T-helper 1 cell treated with Interleukin-12 subunit alpha and Interleukin-12 subunit beta and Interleukin-4 antibody, amounts not matched to agents 30 μg/mL and 1 μg/mL, for 36 hours (primary cell): ENCODE measurements around the gene GPR162.

ENCODE experiments used
- H3K27ac Mint-ChIP-seq: one replicate; pipeline ENCODE4 v1.8.0; 2021; ENCODE audit warnings: mild to moderate bottlenecking, mixed read lengths
- H3K27me3 Mint-ChIP-seq: one replicate; pipeline ENCODE4 v1.8.0; 2021; ENCODE audit warnings: low read depth, mixed read lengths
- H3K36me3 Mint-ChIP-seq: one replicate; pipeline ENCODE4 v1.8.0; 2021; ENCODE audit warnings: low read depth, mixed read lengths
- H3K4me1 Mint-ChIP-seq: one replicate; pipeline ENCODE4 v1.8.0; 2021; ENCODE audit warnings: low read depth, mixed read lengths
- H3K4me3 Mint-ChIP-seq: one replicate; pipeline ENCODE4 v1.8.0; 2021; ENCODE audit warnings: mild to moderate bottlenecking, moderate library complexity, mixed read lengths
- H3K9me3 Mint-ChIP-seq: one replicate; pipeline ENCODE4 v1.8.0; 2021; ENCODE audit warnings: mixed read lengths

GPR162 gene

DNA sequence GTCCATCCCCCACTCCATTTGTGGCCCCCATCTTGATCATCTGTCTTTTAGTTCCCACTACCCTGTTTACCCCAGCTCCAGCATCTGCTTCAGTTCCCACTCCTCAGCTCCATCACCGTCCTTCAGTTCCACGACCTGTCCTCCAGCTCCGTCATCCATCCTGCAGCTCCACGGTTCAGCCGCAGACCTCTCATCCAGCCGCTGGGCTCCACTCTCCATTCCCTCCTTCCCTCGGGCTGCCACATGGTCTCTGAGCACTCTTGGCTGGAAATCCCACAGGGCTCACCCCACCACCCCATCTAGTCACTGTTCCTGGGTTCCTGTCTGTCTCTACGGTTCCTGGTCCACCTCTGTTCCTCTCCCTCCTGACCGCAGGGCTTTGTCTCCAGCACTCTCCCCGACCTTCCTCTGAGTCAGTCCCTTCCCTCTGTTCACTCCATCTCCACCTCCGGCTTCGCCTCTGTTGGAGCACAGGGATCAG is 3.3 kb downstream of the GPR162 start:
- peaks cover 2% of the 10 kb centered on the region for H3K36me3 Mint-ChIP-seq
- peak overlapping the region; percentile 17 for H3K27ac Mint-ChIP-seq
- H3K27me3 Mint-ChIP-seq = peaks cover 66% of the 10 kb centered on the region
- peaks cover 28% of the 10 kb centered on the region for H3K4me1 Mint-ChIP-seq
- H3K9me3 Mint-ChIP-seq = no peaks in the 10 kb centered on the region
- no peak overlapping the region for H3K4me3 Mint-ChIP-seq

DNA sequence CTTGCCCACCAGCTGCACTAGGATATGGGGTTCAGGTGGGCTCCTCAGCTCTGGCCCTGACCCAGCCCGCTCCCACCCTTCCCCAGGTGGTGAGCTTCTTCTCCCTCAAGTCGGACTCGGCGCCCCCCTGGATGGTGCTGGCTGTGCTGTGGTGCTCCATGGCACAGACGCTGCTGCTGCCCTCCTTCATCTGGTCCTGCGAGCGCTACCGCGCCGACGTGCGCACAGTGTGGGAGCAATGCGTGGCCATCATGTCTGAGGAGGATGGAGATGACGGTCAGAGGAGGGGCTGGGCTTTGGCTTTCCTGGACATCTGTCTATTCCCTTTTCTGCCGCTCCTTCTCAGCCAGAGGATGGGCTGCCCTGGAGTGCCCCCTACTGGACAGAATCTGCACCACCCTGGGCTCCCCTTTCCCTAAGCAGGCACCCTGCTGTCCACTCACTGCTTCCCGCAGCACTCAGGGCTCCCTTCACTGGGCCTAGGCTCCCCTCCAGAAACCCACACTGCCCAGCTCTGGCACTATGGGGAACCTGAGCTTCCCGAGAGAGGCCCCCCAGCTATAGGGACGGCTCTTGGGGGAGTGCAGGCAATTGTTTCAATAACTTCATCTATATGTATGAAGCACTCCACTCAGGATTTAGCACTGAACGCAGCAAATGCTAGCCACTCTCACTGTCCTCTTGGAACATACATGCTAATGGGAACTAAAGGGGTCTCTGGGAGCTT is 3.9 kb downstream of the GPR162 start:
- Mint-ChIP-seq H3K36me3 (no peaks in the 10 kb centered on the region), H3K27me3 (peaks cover 70% of the 10 kb centered on the region), H3K27ac (no peak overlapping the region), H3K9me3 (no peaks in the 10 kb centered on the region), H3K4me3 (no peak overlapping the region), H3K4me1 (peaks cover 26% of the 10 kb centered on the region)

GRCh38 chr12:6826125-6826733 is 4.6 kb downstream of the GPR162 start:
- Mint-ChIP-seq H3K4me1 (peaks cover 20% of the 10 kb centered on the region), H3K4me3 (no peak overlapping the region), H3K9me3 (no peaks in the 10 kb centered on the region), H3K36me3 (no peaks in the 10 kb centered on the region), H3K27me3 (peaks cover 75% of the 10 kb centered on the region), H3K27ac (no peak overlapping the region)

DNA sequence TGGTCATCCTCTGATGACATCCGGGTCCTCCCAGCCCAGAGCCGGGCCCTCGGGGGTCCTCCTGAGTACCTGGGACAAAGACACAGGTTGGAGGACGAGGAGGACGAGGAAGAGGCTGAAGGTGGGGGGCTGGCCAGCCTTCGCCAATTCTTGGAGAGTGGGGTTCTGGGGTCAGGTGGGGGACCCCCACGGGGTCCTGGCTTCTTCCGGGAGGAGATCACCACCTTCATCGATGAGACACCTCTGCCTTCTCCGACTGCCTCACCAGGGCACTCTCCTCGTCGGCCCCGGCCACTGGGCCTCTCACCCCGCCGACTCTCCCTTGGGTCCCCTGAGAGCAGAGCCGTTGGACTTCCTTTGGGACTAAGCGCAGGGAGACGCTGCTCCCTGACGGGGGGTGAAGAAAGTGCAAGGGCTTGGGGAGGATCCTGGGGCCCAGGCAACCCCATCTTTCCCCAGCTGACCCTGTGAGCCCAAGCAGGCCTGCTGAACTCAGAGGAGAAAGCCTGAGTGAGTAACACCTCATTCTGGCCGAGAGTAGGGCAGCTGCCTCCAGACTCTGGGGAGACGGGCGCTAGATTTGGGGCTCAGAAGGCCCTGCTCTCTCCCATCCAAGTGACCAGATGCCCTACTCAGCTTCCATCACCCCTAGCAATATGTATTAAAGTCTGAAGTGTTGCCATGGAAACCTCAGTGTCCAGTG is 5.3 kb downstream of the GPR162 start:
- Mint-ChIP-seq H3K9me3 (no peaks in the 10 kb centered on the region), H3K27me3 (peaks cover 74% of the 10 kb centered on the region), H3K36me3 (no peaks in the 10 kb centered on the region), H3K27ac (peak overlapping the region; percentile 32), H3K4me3 (peak overlapping the region; percentile 62), H3K4me1 (peaks cover 18% of the 10 kb centered on the region)

GRCh38 chr12:6827437-6827911 is 5.9 kb downstream of the GPR162 start:
- H3K27me3 Mint-ChIP-seq = peaks cover 68% of the 10 kb centered on the region
- H3K4me3 Mint-ChIP-seq = peak overlapping the region; percentile 62
- H3K4me1 Mint-ChIP-seq = peaks cover 18% of the 10 kb centered on the region
- H3K36me3 Mint-ChIP-seq = no peaks in the 10 kb centered on the region
- H3K9me3 Mint-ChIP-seq = no peaks in the 10 kb centered on the region
- peak overlapping the region; percentile 32 for H3K27ac Mint-ChIP-seq

- peak within 1 kb of the TSS; percentile 85 for H3K4me3 Mint-ChIP-seq
- peaks cover 18% of the 10 kb centered on the region for H3K4me1 Mint-ChIP-seq
- no peaks in the 10 kb centered on the region for H3K9me3 Mint-ChIP-seq
- H3K27ac Mint-ChIP-seq = peak within 1 kb of the TSS; percentile 72
- H3K36me3 Mint-ChIP-seq = no peaks in the 10 kb centered on the region
- H3K27me3 Mint-ChIP-seq = peaks cover 61% of the 10 kb centered on the region
Observed at GRCh38 chr12:6827982-6828780, 6.6 kb downstream of the GPR162 start, which contains the start of gene P3H3. Gene P3H3, plus strand, starts transcription at chr12:6828407. Its CDS starts 34 bp downstream, at chr12:6828441.

DNA sequence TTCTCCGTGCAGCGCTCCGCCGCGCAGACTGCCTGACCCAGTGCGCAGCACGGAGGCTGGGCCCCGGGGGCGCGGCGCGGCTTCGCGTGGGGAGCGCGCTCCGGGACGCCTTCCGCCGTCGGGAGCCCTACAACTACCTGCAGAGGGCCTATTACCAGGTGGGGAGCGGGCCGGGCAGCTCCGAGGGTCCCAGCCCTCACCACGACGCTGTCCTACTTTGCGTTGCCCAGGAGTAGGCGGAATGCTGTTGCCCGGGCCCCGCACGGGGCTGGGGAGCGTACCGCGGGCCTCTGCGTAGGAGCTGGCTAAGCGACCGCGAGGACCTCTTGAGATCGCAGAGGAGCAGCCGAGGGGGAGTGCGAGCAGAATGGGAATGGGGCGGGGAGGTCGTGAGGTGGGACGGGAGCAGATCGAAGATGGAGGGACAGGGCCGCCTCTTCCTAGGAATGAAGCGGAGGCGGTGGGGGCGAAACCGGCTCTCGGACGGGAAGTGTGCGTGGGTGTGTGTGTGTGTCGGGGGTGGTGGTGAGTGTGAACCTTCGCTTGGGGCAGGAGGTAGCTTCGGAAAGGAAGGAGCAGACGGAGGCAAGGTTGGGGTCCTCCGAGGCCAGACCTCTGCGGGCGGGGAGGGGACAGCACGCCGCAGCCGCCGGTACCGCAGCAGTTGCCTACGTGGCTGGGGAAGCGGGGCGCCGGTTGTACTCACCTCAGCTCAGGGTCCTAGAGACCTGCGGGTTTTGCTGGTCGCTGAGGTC is 7.3 kb downstream of the GPR162 start:
- peaks cover 58% of the 10 kb centered on the region for H3K27me3 Mint-ChIP-seq
- H3K27ac Mint-ChIP-seq = peak overlapping the region; percentile 72
- H3K36me3 Mint-ChIP-seq = no peaks in the 10 kb centered on the region
- peaks cover 18% of the 10 kb centered on the region for H3K4me1 Mint-ChIP-seq
- H3K4me3 Mint-ChIP-seq = peak overlapping the region; percentile 85
- H3K9me3 Mint-ChIP-seq = no peaks in the 10 kb centered on the region

- no peak overlapping the region for H3K27ac Mint-ChIP-seq
- no peaks in the 10 kb centered on the region for H3K9me3 Mint-ChIP-seq
- H3K4me1 Mint-ChIP-seq = peaks cover 20% of the 10 kb centered on the region
Observed at GRCh38 chr12:6829536-6830220, 8.1 kb downstream of the GPR162 start.

DNA sequence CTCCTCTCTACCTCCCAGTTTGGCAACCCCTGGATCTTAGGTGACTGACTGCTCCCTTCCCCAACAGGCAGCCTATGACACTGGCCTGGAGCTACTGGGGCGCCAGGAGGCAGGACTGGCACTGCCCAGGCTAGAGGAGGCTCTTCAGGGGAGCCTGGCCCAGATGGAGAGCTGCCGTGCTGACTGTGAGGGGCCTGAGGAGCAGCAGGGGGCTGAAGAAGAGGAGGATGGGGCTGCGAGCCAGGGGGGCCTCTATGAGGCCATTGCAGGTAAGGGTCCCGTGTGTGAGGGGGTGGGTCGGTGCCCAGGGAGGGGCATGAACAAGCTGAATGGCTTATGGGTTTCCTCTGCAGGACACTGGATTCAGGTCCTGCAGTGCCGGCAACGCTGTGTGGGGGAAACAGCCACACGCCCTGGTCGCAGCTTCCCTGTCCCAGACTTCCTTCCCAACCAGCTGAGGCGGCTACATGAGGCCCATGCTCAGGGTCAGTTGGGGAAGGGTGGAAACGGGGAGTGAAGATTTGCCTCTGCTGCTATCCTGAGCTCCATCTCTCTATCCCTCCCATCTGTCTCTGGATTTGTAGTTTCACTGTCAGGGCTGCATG is 8.8 kb downstream of the GPR162 start:
- Mint-ChIP-seq H3K27me3 (peaks cover 46% of the 10 kb centered on the region), H3K4me1 (peaks cover 19% of the 10 kb centered on the region), H3K4me3 (peak overlapping the region; percentile 32), H3K36me3 (no peaks in the 10 kb centered on the region), H3K27ac (no peak overlapping the region), H3K9me3 (no peaks in the 10 kb centered on the region)

More at GRCh38 chr12:6829536-6830220, 8.1 kb downstream of the GPR162 start:
- Mint-ChIP-seq H3K27me3 (peaks cover 53% of the 10 kb centered on the region), H3K36me3 (no peaks in the 10 kb centered on the region), H3K4me3 (peak overlapping the region; percentile 85)

DNA sequence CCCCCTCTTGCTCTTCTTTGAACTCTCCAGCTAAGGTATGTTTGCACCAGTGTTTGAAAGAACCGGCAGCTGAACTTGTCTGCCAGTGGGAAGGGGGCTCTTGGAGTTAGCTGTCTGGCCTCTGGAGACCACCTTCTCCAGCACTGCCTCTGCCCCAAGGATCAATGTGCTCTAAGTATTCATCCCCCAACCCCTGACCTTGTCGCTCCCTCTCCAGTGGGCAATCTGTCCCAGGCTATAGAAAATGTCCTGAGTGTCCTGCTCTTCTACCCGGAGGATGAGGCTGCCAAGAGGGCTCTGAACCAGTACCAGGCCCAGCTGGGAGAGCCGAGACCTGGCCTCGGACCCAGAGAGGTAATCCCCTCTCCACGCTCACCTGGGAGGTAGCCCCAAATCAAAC is 9.4 kb downstream of the GPR162 start:
- H3K36me3 Mint-ChIP-seq = no peaks in the 10 kb centered on the region
- peak overlapping the region; percentile 9 for H3K4me3 Mint-ChIP-seq

DNA sequence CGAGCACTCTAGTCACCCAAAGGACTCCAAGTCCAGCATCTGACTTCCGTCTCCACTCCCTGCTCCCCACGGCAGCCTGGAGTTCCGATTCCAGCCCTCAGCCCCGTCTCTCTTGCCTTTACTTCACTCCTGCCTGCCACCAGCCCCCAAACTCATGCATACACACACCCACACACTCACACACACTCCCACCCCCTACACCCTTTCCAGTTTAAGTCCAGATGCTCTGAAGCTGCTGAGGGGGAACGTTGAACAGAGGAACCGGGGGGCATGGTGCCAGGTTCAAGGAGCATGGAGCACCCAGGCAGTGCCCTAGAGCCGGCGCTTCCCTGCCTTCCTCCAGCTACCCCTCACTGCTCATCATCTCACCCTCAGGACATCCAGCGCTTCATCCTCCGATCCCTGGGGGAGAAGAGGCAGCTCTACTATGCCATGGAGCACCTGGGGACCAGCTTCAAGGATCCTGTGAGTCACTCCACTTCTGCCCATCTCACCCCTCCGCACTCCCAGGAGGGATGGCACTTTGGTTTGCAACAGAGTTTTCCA is 9.9 kb downstream of the GPR162 start:
- no peaks in the 10 kb centered on the region for H3K9me3 Mint-ChIP-seq
- peaks cover 36% of the 10 kb centered on the region for H3K27me3 Mint-ChIP-seq
- H3K4me3 Mint-ChIP-seq = no peak overlapping the region
- peaks cover 19% of the 10 kb centered on the region for H3K4me1 Mint-ChIP-seq
- H3K36me3 Mint-ChIP-seq = no peaks in the 10 kb centered on the region
- H3K27ac Mint-ChIP-seq = no peak overlapping the region

More for the DNA sequence above, 9.4 kb downstream of the GPR162 start:
- H3K27ac Mint-ChIP-seq = no peak overlapping the region
- peaks cover 41% of the 10 kb centered on the region for H3K27me3 Mint-ChIP-seq
- H3K4me1 Mint-ChIP-seq = peaks cover 19% of the 10 kb centered on the region
- no peaks in the 10 kb centered on the region for H3K9me3 Mint-ChIP-seq

GRCh38 chr12:6832125-6832524 is 10.5 kb downstream of the GPR162 start:
- Mint-ChIP-seq H3K36me3 (no peaks in the 10 kb centered on the region), H3K27ac (no peak overlapping the region), H3K4me3 (no peak overlapping the region), H3K27me3 (peaks cover 30% of the 10 kb centered on the region), H3K9me3 (no peaks in the 10 kb centered on the region), H3K4me1 (peaks cover 19% of the 10 kb centered on the region)
